Stimulated activated CD4-positive, alpha-beta T cell treated with anti-CD3 and anti-CD28 coated beads, TNF-alpha, amount 100 ng/mL, for 24 hours (primary cell): ENCODE results near the gene MYL5.
A peak's percentile ranks its signal among the peaks of the same experiment; 100 is the strongest.

Experiments
- DNase-seq, 3 experiments: peaks; one replicate each; pipeline ENCODE4 v3.0.0-alpha.2; 2020; ENCODE audit warnings: low read depth in 3 of 3

MYL5 gene

DNA sequence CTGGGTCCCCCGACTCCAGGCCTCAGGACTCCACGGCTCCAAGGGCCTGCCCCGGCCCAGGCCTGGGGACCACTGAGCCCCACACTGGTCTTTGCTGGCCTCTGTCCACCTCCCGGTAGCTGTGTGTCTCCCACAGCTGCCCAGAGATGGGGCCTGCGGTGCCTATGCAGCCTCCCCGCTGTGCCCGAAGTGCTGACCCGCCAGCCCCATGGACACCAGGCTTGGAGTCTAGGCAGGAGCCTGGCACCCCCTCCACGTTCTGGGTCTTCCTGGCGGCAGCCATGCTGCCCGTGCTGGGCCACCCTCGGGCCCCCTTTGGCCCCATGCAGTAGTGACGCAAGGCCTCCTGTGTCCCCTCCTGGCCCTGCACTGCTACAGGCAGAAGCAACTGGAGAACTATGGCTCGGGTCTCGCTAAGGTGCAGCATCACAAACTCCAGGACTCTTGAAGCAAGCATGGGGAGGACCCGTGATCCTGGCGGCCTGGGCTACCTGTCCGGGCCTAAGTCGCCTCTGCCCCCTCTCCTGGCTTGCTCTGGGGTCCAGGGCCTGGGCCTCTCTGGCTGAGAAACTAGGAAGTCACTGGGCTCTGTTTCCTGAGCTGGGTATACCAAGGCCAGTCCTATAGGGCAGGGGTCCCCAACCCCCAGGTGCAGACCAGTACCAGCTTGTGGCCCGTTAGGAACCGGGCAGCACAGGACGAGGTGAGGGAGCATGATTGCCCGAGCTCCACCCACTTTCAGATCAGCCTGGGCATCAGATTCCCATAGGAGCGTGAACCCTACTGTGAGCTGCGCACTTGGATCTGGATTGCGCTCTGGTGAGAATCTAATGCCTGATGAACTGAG lies 917 bp downstream of the MYL5 start:
- no peak for DNase-seq

DNA sequence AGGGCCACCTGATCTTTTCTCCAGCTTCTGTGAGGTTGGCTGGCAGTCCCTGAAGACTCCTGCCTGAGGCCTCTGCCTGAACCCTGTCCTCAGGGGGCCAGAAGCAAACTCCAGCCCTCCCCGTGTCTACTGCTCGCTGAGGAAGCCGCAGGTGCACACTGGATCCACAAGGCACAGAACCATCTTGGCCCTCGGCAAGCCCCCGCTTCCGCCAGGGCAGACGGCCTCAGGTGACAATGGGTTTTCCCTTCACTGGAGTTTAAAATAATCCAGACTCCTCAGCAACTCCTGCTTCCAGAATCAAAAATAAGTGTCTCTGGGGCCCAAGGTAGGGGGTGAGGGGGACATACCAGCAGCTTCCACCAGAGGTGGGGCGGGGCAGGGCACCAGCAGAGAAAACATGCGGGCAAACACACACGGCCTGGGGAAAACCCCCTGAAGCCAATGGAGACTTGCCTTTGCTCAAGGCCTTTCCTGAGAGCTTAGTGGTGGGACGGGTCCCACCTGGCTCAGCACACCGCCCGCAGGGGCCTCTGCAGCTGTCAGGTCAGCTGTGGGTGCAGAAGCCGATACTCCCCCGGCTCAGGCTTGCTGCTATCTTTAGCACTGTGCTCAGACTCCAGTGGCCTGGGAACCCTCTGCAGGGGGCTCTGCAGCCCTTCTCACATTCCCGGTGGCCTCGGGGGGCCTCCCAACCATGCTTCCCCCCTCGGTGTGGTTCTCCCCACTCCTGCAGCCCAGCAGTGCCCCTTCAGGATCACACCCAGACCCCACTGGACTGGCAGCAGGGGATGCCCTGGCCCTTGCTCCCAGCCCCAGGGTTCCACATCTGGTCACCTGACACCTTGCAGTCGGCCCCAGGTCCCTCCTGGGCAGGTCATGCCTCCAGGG lies 1.9 kb downstream of the MYL5 start:
- DNase-seq = no peak

DNA sequence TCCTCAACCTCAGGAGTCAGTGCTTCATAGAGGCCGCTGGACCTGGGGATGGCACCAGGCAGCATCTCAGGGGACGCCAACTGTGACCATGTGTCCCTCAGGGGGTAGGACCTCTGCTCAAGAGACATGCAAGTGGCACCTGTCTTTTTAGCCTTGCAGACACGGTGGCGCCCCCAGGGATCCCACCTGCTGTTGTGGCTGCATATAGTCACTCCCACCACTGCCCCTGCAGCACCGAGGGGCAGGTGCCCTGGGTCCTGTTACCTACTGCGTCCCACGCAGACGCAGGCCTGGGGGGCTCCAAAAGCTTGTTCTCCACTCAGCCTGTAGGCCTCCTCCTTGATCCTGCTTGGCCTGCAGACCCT lies 2.5 kb downstream of the MYL5 start:
- no peak for DNase-seq

DNA sequence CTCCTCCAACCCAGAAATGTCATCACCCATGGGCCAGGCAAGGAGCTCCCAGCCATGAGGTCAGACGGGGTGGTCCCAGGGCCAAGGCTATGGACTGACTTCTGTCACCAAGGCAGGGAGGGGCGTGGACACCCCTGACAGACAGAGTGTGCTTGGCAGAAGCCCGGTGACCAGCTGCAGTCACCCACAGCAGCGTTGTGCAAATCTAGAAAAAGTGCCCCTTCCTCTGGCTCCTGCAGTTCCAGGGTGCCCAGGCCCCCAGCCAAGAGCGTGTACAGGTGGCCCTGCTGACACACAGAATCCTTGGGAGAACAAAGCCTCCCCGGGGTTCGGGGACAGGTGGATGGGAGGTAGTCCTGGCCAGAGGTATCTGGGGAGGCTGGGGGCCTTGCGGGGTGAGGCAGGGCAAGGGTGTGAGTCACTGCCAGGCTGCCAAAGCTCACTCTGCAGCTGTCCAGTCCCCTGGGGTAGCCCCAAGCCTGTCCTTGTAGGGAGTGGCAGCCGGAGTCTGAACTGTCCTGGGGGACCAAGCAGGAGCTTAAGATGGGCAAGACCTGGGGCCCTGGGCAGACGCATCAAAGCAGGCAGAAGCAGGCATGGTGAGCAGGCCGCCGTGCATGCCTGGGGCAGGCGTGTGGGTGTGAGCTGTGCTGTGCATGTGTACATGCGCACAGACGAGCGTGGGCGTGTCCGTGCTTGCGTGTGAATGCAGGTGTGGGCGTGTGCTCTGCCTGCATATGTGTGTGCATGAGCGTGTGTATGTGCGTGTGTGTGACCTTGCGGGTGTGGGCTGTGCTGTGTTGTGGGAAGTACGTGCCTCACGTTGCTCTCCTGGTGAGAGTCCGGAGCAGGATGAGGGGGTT lies 3.3 kb downstream of the MYL5 start:
- peak in 1 of 3 experiments; percentile 41 for DNase-seq

DNA sequence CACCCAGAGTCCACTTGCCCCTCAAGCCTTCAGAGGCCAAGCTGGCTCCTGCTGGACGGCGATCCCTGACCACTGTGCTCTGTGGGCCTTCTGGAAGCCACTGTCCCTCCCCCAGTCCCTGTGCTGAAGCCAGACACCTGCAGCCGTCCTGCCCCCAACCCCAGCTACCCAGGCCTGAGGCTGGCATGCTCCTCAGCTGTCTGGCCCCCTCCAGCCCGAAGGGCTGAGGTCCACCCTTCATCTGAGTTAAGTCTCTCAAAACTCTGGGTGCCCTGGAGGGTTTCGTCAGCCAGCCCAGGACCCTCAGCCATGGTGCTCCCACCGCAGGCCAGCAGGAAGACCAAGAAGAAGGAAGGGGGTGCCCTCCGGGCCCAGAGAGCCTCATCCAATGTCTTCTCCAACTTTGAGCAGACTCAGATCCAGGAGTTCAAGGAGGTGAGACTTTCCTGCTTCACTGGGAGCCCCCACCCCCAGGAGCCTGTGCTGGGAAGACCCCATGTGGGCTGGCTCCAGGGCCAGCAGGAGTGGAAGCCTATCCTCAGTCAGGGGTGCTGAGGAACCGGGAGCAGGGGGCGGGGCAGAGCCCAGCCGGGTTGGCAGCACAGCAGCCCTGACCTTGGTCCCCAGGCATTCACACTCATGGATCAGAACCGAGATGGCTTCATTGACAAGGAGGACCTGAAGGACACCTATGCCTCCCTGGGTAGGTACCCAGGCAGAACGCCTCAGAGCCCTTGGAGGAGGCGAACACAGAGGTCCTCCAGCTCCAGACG lies 4.2 kb downstream of the MYL5 start:
- no peak for DNase-seq

DNA sequence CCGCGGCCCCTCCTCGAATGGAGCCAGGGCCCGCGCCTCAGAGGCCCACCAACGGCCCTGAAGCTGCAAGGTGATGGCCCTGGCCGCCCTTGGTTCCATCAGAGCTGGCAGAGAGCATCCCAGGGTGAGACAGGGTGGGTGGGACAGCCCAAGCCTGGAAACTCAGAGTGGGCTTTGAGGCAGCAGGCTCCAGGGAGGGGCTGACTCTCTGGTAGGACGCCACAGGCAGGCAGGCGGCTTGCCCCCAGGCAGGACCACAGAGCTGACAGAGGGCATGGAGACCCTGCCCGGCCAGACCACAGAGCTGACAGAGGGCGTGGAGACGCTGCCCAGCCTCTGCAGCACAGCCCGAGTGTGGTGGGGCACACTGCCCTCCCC lies 4.8 kb downstream of the MYL5 start:
- no peak for DNase-seq

GRCh38 chr4:679629-680028 lies 5.3 kb downstream of the MYL5 start:
- DNase-seq = no peak

DNA sequence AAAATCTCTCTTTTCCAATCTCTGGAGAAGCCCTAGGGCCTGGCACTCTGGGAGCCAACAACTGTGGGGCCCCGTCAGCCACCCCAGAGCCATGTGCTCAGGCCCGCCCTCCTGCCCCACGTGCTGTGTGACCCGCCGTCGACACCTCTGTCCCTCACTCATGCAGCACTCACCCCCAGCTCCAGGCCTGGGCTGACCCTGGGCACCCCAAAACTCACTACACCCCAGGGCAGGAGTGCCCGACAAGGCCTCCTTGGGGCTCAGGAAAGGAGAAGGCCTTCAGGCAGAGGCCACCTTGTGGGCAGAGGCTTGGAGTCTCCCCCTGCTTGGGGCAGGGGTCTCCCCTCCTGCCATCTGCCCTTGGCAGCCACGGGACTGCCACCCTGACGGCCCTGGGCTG lies 5.7 kb downstream of the MYL5 start:
- DNase-seq = no peak

- no peak for DNase-seq
Observed at GRCh38 chr4:680551-680927, 6.2 kb downstream of the MYL5 start.

DNA sequence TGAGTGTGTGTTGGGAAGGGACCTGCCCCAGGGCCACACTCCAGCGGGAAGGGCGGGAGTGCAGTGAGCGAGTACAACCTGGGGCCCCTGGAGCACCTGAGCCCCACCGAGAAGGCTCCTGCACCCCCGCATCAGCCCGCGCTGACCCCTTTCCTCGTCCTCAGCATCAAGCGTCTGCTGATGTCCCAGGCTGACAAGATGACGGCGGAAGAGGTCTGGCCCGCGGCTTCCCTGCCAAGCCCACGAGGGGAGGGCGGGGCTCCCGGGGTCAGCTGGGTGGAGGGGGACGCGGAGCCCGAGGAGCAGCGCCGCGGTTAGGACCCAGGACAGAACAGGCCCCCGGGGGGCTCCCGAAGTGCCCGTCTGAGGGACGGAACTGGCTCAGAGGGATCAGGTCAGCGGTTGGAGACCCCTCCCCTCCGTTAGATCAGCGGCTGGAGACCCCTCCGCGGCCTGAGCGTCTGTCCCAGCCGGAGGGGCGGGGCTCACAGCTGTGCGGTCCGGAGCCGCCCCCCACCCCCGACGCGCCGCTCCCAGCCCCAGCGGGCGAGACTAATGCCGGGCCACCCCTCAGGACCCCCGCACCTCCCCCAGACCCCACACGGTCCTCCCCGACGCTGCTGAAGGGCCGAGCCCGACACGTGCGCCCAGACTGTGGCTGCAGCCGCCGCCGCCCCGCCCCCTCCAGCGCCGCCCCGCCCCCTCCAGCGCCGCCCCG lies 6.7 kb downstream of the MYL5 start:
- DNase-seq = no peak

GRCh38 chr4:681736-682451 lies 7.6 kb downstream of the MYL5 start:
- no peak for DNase-seq

- no peak for DNase-seq
Observed at GRCh38 chr4:682490-683172, 8.3 kb downstream of the MYL5 start.

- no peak for DNase-seq
Observed at GRCh38 chr4:683247-683897, 9.0 kb downstream of the MYL5 start.

- DNase-seq = no peak
Observed at GRCh38 chr4:683982-684622, 9.8 kb downstream of the MYL5 start.

DNA sequence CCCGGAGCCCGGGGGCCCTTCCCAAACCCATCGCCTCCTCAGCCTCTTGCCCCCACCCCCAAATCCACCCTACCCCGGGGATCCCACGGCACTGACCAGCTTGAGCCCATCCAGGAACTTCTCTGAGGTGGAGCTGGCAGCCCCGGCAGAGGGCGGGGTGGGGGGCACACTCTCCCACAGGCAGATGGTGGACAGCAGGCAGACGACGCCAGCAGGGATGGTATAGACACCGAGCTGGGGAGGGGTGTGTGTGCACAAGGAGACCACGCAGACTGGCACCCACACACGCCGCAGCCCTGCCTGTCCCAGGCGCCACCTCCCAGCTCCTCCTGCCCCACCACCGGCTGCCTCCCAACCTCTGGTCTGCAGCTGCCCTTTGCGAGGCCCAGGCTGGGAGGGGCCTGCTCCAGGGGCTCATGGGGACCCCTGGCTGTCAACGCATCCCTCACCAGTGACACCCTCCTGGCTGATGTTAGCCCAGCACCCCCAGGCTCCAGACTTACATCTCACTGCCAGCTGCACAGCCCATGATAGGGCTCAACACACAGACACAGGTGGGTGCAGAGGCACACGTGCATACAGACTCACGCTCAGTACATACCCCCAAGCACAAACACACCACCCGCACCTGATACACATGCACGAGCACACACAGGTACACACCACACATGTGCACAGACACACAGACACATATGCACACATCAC lies 10.4 kb downstream of the MYL5 start:
- DNase-seq = no peak

DNA sequence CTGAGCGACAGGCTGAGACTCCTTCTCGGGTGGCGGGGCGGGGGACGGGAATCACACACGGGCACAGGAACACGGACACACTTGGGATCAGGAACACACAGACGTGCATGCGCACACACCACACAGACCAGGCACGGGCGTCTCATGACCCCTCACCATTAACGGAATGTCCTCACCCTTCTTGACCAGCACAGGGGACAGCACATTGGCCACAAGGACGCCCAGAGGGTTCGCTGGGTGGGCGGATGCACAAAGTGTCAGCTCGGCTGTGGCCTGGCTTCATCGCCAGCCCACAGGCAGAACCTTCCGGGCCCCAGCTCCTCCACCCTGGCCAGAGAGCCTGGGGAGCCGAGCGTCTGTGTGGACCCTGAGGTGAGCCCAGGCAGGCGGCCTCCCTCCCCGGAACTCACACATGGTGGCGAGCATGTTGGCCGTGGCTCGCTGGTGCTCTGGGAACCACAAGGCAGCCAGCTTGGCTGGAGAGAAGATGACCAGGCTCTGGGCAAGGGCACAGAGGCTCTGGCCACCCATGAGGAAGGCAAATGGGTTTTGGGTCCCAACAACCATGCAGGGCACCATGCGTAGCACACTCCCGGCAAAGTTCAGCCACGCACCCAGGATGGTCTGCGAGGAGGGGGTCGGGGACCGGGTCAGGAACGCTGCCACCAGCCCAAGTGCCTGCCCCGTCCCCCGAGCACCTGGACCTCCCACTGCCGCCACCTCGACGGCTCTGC lies 11.5 kb downstream of the MYL5 start:
- DNase-seq = no peak

DNA sequence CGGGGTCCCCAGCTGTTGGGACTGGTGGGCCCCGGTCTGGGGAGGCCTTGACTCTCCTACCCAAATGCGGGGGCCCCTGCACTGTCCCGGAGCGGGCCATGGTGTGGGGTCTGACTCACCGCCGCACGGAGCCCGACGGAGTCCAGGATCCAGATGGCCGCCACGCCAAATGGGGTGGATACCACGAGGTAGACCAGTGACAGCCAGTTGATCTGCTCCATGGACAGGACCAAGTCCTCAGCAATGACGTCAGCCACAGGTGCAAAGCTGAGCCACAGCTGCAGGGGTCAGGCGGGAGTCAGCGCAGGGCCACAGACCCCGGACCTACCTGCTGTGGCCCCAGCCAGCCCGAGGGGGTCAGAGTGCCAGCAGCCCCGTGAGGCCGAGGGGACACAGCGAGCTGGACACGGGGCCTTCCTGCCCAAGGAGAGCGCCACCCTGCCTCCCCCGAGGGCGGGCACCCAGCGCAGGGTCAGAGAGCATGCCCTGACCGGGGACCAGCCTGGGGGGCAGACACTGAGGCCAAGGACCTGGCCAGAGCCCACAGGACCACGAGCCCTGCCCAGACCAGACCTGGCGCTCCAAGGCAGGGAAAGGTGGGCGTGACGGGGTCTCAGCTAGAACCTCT lies 12.2 kb downstream of the MYL5 start:
- no peak for DNase-seq
